NK-92 (cell line): ENCODE results near the gene ZBTB43.
"Not testable (repeated sequence)": the region's sequence is repeated elsewhere in the genome, so short reads cannot be mapped to it uniquely, and the experiment has no call there.

Source experiments
- DNase-seq: peaks from one replicate; lab custom pipeline; 2025; ENCODE audit not compliant: unreplicated experiment; lab: John Stamatoyannopoulos, UW

ZBTB43 gene

GRCh38 chr9:126804696-126805553, at the start of gene ZBTB43:
Gene ZBTB43, plus strand, starts transcription at chr9:126805040. Its CDS starts 27,470 bp downstream, at chr9:126832510.
- DNase-seq: peak; percentile 88

DNA sequence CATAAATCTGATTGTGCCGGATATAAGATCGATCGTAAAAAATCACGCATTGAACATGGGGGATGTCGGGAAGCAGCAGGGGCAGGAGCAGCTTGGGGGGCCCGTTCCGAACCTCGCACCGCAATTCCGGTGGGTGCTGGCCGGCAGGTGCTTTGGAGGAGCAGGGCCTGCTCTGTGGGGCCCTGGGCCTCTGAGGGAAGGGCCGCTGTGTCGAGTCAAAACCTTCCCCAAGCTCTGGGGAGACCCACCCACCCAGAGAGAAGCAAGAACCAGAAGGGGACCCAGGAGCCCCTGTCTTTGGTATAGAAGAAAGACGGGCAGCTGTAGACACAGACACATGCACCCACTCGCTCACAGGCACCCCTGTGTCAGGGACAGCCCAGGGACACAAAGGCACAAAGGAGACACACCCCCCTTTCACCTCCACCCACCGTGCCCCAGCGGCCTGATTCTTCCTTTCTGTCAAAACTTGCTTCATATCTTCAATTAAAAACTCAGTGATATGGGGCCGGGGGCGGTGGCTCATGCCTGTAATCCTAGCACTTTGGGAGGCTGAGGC, 49.4 kb upstream of the ZBTB43 start:
- no peak for DNase-seq

- no peak for DNase-seq
Measured at GRCh38 chr9:126756238-126756637, 48.6 kb upstream of the ZBTB43 start.

- DNase-seq: no peak
Measured at GRCh38 chr9:126756876-126757415, 47.9 kb upstream of the ZBTB43 start.

- DNase-seq: no peak
Measured at GRCh38 chr9:126758916-126759585, 45.8 kb upstream of the ZBTB43 start.

GRCh38 chr9:126761274-126761673, 43.6 kb upstream of the ZBTB43 start:
- DNase-seq: no peak

- no peak for DNase-seq
Measured at GRCh38 chr9:126763130-126763764, 41.6 kb upstream of the ZBTB43 start.

GRCh38 chr9:126773004-126773607, 31.7 kb upstream of the ZBTB43 start:
- no peak for DNase-seq

- no peak for DNase-seq
Measured at GRCh38 chr9:126775926-126776325, 28.9 kb upstream of the ZBTB43 start.

DNA sequence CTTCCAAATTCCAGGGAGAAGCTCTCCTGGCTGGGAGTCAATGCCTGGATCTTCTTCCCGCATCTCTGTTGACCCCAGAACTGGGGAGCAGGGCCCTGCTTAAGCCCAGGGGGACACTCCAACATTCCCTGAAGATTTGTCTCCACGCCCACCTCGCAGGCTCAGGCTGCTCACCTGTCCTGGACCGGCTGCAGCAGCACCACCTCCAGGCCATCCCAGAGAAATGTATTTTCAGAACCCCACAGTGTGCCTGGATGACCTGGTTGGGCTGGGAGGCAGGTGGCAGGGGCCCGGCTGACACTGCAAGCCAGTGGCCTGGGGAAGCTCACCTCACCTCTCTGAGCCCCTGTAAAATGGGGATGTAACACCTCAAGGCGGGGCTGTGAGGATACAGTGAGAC, 27.1 kb upstream of the ZBTB43 start:
- no peak for DNase-seq

DNA sequence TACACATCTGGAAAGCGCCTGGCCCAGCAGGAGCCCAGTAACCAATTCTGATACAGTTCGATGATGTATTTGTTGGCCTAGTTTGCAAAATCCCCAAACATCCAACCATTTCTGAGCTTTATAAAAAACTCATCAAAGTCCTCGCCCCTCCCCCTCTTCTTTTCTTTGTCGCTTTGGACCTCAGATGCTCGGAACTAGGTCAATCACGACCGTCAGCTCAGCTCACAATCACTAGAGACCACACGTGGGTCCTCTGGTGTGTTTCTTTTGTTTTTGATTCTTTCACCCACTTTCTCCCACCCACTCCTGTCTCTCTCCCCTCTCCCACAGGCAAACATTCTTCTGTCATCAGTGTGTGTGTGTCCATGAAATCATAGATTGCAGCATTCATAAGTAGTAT, 26.7 kb upstream of the ZBTB43 start:
- DNase-seq: no peak

DNA sequence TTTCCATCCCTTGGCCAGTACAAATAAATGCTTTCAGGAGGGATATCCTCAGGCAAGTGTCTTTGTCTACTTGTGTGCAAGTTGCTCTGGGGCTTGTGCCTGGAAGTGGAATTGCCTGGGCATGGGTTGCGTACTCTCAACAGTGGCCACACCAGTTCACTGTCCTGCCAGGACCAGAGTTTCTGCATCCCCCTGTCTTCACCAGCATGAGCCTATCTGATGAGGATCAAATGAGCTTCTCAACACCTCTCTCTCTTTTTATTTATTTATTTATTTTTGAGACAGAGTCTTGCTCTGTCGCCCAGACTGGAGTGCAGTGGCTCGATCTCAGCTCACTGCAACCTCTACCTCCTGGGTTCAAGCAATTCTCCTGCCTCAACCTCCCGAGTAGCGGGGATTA, 26.1 kb upstream of the ZBTB43 start:
- not testable (repeated sequence) for DNase-seq

GRCh38 chr9:126781186-126782052, 23.4 kb upstream of the ZBTB43 start:
- DNase-seq: no peak

- no peak for DNase-seq
Measured at GRCh38 chr9:126782053-126782388, 22.8 kb upstream of the ZBTB43 start.

GRCh38 chr9:126783949-126784348, 20.9 kb upstream of the ZBTB43 start:
- DNase-seq: no peak

- DNase-seq: no peak
Measured at GRCh38 chr9:126784401-126784800, 20.4 kb upstream of the ZBTB43 start.

DNA sequence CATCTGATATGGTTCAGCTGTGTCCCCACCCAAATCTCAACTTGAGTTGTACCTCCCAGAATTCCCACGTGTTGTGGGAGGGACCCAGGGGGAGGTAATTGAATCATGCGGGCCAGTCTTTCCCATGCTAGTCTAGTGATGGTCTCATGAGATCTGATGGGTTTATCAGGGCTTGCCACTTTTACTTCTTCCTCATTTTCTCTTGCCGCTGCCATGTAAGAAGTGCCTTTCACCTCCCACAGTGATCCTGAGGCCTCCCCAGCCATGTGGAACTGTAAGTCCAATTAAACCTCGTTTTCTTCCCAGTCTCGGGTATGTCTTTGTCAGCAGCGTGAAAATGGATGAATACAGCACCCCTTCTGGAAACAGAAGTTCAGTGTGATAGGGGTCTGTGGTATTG, 20.0 kb upstream of the ZBTB43 start:
- not testable (repeated sequence) for DNase-seq

DNA sequence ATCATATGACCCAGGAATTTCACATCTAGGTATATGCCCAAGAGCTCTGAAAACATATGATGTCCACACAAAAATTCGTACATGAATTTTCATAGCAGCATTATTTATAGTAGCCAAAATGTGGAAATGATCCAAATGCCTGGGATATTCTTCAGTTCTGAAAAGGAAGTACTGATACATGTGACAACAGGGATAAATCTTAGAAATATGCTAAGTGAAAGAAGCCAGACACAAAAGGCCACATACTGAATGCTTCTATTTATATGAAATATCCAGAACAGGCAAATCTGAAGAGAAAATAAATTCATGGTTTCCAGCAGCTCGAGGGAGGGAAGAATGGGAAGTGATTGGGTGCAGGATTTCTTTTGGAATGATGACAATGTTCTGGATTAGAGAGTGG, 16.8 kb upstream of the ZBTB43 start:
- no peak for DNase-seq

DNA sequence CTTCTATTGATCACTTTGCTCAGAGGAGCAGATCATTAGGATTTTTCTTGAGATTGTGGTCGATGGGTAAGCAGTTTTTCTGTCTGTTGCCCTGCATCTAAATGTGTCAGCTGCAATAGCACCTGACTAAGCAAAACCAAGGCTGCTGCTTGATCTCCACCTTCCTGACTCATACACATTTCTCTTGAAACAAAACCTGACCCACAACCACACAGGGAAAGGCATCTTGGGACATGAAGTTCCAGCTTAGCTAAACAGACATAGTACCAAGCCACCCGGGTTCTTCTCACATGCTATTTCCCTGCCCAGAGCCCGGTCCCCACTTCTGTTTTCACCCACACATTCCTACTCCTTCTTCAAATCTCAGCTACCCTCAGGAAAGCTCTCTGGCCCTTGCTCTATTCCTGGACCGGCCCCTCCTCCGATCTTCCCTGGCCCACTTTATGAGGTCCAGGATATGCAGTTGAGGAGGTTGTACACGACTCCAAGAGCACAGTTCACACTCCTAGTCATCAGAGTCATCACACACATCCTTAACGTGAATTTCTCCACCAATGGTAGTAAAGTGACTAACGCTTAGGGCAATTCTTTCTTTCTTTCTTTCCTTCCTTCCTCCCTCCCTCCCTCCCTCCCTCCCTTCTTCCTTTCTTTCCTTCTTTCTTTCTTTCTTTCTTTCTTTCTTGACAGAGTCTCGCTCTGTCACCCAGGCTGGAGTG, 16.0 kb upstream of the ZBTB43 start:
- no peak for DNase-seq
